H1 (cell line): Measurements from ENCODE around the gene DCBLD1. TPM values are rescaled to one million over a fixed set of nuclear protein-coding genes. Genes with fewer than 3 reads are reported as not detected.

ENCODE experiments used
- MAFK ChIP-seq: IDR thresholded peaks from 2 replicates; pipeline ENCODE4 v1.6.1; 2012; ENCODE audit warnings: low read depth, mild to moderate bottlenecking, improper control_type of control experiment, low read length
- polyA plus RNA-seq, 7 experiments: library from polyadenylated mRNA; depleted of rRNA in 3 of 7; stranded (reverse) in 5 of 7; unstranded in 2 of 7; fragments of >200 nt in 5 of 7; fragments of 200-250 nt in 2 of 7; gene quantifications; 1 replicate in 5 of 7; 2 replicates in 1 of 7; 4 replicates in 1 of 7; pipeline versions ENCODE4 v1.2.1 to v1.2.3, GENCODE V29; 2011 to 2013; ENCODE audit warnings: missing spikeins in 2 of 7, mixed read lengths in 2 of 7
- total RNA-seq: library from RNA; stranded (reverse); fragmentation: NEBNext Ultra II Directional; extraction: Animal tissue kit (Norgen Biotek cat#: 25700); gene quantifications from 2 replicates; pipeline ENCODE4 v1.2.1, GENCODE V29; 2021

The DCBLD1 gene
- total and polyA plus RNA-seq, 2 of the 8 experiments (the other 6 are each of a cell fraction or from before 2014, with no cell fraction given) = 3.9 to 11.2 TPM

- no peak for TF ChIP-seq MAFK
Observed at GRCh38 chr6:117544716-117545115, 62.2 kb downstream of the DCBLD1 start (continued).
